BE2C (cell line): ENCODE data around the gene AURKAIP1. TPM values are rescaled to one million over a fixed set of nuclear protein-coding genes. Genes with fewer than 3 reads are reported as not detected.

Experiments used
- DNase-seq: peaks from one replicate; pipeline ENCODE4 v3.0.0-alpha.2; 2020
- H3K27me3 ChIP-seq: fragments of 250-450 bp; sonication (Bioruptor Pico); 2 replicates; pipeline ENCODE4 v1.5.1; 2020; ENCODE audit warnings: mild to moderate bottlenecking
- H3K36me3 ChIP-seq: fragments of 250-450 bp; sonication (Bioruptor Pico); 2 replicates; pipeline ENCODE4 v1.5.1; 2020; ENCODE audit warnings: mild to moderate bottlenecking
- H3K4me1 ChIP-seq: fragments of 250-450 bp; sonication (Bioruptor Pico); 2 replicates; pipeline ENCODE4 v1.5.1; 2020
- H3K4me3 ChIP-seq: 2 replicates; pipeline ENCODE4 v1.5.1; 2011; ENCODE audit warnings: low read depth, low read length
- H3K9me3 ChIP-seq: fragments of 250-450 bp; sonication (Bioruptor Pico); 2 replicates; pipeline ENCODE4 v1.5.1; 2020
- polyA plus RNA-seq: library from polyadenylated mRNA; unstranded; fragments of >200 nt; gene quantifications from one replicate; pipeline ENCODE4 v1.2.1, GENCODE V29; 2012; ENCODE audit warnings: low read depth, missing spikeins; ENCODE audit not compliant: insufficient read length, insufficient read depth
- TF ChIP-seq, protein P1 (sequence below): IDR thresholded peaks from 2 replicates; pipeline ENCODE4 v1.5.1; 2012; ENCODE audit warnings: mild to moderate bottlenecking, low read depth, low read length

The AURKAIP1 gene
- 640 TPM for polyA plus RNA-seq

DNA sequence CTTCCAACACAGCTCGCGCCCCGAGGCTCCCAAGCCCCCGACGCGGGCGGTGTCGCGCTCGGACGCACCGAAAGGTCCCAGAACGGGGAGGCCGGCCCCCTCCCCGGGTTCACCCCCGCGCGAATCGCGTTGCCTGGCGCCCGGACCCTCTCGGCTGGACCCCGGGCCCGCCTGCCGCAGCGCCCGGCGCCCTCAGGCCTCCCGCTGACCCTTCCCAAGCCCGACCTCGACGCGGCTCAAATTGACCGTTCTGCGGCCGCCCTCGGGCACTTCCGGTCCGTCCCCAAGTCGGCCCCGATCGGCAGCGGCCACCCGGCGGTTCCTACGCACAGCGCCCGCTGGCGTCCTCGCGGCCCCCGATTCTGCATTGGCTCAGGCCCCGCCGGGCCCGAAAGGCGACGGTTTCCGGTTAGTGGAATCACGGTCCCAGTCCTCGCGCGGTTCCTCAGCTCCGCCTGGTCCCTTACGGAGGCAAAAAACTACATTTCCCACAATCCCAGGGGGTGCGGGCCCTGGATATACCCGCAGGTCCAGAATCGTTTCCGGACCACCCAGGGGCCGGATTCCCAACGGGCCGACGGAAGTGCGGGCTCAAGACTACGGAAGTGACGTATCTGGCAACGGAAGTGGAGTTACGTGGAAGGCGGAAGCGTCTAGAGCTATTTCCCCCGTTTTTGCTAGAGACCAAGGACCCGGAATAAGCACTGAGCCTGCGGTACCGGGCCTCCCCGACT, at the start of gene AURKAIP1:
TSS of gene AURKAIP1 (minus strand) at position 279 of the 734 bp plus-strand sequence. CDS start 451 bp downstream, outside the sequence.
- peak within 1 kb of the TSS; percentile 82 for H3K4me3 ChIP-seq
- TF ChIP-seq, protein P1, sequence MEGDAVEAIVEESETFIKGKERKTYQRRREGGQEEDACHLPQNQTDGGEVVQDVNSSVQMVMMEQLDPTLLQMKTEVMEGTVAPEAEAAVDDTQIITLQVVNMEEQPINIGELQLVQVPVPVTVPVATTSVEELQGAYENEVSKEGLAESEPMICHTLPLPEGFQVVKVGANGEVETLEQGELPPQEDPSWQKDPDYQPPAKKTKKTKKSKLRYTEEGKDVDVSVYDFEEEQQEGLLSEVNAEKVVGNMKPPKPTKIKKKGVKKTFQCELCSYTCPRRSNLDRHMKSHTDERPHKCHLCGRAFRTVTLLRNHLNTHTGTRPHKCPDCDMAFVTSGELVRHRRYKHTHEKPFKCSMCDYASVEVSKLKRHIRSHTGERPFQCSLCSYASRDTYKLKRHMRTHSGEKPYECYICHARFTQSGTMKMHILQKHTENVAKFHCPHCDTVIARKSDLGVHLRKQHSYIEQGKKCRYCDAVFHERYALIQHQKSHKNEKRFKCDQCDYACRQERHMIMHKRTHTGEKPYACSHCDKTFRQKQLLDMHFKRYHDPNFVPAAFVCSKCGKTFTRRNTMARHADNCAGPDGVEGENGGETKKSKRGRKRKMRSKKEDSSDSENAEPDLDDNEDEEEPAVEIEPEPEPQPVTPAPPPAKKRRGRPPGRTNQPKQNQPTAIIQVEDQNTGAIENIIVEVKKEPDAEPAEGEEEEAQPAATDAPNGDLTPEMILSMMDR: peak; percentile 46
- no peaks in the 10 kb centered on the region for H3K27me3 ChIP-seq
- peaks cover 3% of the 10 kb centered on the region; the same call in 1 of the 2 replicates for H3K4me1 ChIP-seq
- peaks cover 28% of the 10 kb centered on the region for H3K36me3 ChIP-seq
- DNase-seq: peak; percentile 99
- no peaks in the 10 kb centered on the region for H3K9me3 ChIP-seq

DNA sequence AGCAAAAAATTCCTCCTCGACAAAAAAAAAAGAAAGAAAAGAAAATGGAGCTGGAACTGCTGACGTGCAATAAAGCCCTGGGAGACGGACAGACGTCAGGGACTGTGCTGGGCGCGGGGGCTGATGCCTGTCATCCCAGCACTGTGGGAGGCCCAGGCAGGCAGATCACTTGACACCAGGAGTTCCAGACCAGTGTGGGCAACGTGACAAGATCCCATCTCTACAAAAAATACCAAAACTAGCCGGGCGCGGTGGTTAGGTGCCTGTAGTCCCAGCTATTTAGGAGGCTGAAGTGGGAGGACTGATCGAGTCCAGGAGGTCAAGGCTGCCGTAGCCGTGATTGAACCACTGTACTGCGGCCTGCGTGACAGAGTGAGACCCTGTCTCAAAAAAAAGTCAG, 49.7 kb upstream of the AURKAIP1 start:
- no peak for DNase-seq
- no peaks in the 10 kb centered on the region for H3K36me3 ChIP-seq
- TF ChIP-seq, protein P1: no peak
- no peak overlapping the region for H3K4me3 ChIP-seq
- H3K27me3 ChIP-seq: no peaks in the 10 kb centered on the region
- H3K9me3 ChIP-seq: no peaks in the 10 kb centered on the region
- 0 out of 2 replicates have a peak, but pooled peaks cover 3% of the 10 kb centered on the region for H3K4me1 ChIP-seq

DNA sequence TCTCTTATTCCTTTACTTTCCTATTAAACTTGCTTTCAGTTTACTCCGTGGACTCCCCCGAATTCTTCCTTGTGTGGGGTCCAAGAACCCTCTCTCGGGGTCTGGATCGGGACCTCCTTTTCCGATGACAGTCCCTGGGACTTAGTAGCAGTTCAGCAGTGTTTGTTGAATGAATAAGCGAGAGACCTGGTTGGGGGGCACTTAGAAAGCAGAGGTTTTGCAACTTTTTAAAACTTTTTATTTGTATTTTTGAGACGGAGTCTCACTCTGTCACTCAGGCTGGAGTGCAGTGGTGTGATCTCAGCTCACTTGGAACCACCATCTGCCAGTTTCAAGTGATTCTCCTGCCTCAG, 48.2 kb upstream of the AURKAIP1 start:
- no peaks in the 10 kb centered on the region for H3K9me3 ChIP-seq
- H3K4me3 ChIP-seq: no peak overlapping the region
- H3K4me1 ChIP-seq: 0 out of 2 replicates have a peak, but pooled peaks cover 3% of the 10 kb centered on the region
- TF ChIP-seq, protein P1: no peak
- no peaks in the 10 kb centered on the region for H3K27me3 ChIP-seq
- H3K36me3 ChIP-seq: no peaks in the 10 kb centered on the region
- no peak for DNase-seq

DNA sequence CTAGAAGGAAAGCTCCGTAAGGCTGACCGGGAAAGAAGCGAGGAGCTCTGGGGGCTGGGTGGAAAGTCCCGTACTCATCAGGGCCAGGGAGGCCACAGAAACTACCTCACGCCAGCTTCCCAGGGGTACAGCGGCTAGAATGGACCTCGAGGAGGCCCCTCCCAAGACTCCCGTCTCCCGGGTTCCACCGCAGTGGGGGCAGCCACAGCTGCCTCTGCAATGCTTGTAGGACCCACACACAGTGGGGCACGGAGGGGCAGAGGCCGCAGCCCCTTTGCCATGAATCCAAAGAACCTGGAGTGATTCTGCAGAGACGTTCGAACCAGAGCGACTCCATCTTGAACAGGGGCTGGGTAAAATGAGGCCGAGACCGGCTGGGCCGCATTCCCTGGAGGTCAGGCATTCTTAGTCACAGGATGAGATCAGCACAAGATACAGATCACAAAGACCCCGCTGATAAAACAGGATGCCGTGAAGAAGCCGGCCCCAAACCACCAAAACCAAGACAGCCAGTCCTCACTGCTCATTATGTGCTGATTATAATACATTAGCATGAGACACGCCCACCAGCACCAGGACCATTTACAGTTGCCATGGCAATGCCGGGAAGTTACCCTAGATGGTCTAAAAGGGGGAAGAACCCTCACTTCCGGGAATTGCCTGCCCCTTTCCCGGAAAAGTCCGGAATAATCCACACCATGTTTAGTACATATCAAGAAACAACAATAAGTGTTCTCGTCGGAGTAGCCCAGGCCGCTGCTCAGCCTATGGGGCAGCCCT, 47.6 kb upstream of the AURKAIP1 start:
- Histone ChIP-seq H3K36me3 (no peaks in the 10 kb centered on the region), H3K4me3 (no peak overlapping the region), H3K9me3 (no peaks in the 10 kb centered on the region), H3K27me3 (no peaks in the 10 kb centered on the region), H3K4me1 (0 out of 2 replicates have a peak, but pooled peaks cover 3% of the 10 kb centered on the region)
- TF ChIP-seq, protein P1: no peak
- DNase-seq: no peak

DNA sequence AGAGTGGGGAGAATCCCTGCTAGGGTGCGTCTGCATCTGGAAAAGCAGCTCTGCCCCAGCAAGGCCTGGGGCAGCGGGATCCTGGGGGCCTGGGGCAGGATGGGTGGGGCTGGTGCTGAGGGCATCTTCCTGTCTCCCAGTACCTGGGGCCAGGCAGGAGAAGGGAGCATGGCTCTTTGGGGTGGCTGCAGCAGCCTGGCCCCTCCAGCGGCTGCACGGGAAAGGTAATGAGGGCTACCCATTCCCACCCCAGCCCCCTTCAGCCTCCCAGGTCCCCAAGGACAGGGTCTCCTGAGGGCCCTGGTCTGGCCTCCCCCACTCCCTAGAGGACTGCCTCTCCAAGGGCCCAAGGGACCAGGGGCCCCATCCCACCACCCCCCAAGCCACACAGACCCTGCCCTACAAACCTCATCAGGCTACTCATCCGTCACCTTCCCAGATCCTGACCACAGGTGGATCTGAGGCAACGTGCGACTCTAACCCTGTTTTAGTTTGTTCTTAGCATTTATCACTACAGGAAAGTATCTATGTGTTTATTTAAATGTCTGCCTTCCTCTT, 47.0 kb upstream of the AURKAIP1 start:
- no peaks in the 10 kb centered on the region for H3K9me3 ChIP-seq
- no peak overlapping the region for H3K4me3 ChIP-seq
- 0 out of 2 replicates have a peak, but pooled peaks cover 3% of the 10 kb centered on the region for H3K4me1 ChIP-seq
- no peaks in the 10 kb centered on the region for H3K27me3 ChIP-seq
- no peaks in the 10 kb centered on the region for H3K36me3 ChIP-seq
- TF ChIP-seq, protein P1: no peak
- DNase-seq: no peak
